Prostate gland (tissue), 2 donors: ENCODE results near the gene MMP17. TPM values are rescaled to one million over a fixed set of nuclear protein-coding genes. Genes with fewer than 3 reads are reported as not detected.

Source experiments
- DNase-seq: peaks from one replicate; pipeline ENCODE4 v3.0.0-alpha.2; 2019; ENCODE audit warnings: low spot score
- H3K27ac ChIP-seq, 2 donors: fragments of 200-600 bp; sonication (generic); 2 replicates each; pipeline ENCODE4 v1.5.1; 2017 to 2019
- H3K27me3 ChIP-seq: fragments of 200-600 bp; sonication (generic); replicated peaks from 2 replicates; pipeline ENCODE4 v1.5.1; 2019; ENCODE audit not compliant: insufficient read depth
- H3K36me3 ChIP-seq, 2 donors: fragments of 200-600 bp; sonication (generic); 1 replicate in 1 of 2; 2 replicates in 1 of 2; pipeline versions ENCODE4 v1.5.1 to v1.8.1; 2017 to 2019
- H3K4me1 ChIP-seq: fragments of 200-600 bp; sonication (generic); replicated peaks from 2 replicates; pipeline ENCODE4 v1.5.1; 2019
- H3K4me3 ChIP-seq, 2 donors: fragments of 200-600 bp; sonication (generic); 2 replicates each; pipeline ENCODE4 v1.5.1; 2017 to 2019
- H3K9me3 ChIP-seq: fragments of 200-600 bp; sonication (generic); 2 replicates; pipeline ENCODE4 v1.5.1; 2017
- CTCF ChIP-seq, 4 experiments: fragments of 200-600 bp in 2 of 4; fragments of 450-650 bp in 2 of 4; sonication (generic) in 2 of 4; IDR thresholded peaks; 1 replicate in 3 of 4; 2 replicates in 1 of 4; pipeline ENCODE4 v1.5.1; 2016 to 2019; ENCODE audit warnings: antibody characterized with exemption in 4 of 4, mild to moderate bottlenecking in 2 of 4, moderate library complexity in 2 of 4
- POLR2A ChIP-seq: fragments of 450-650 bp; IDR thresholded peaks from one replicate; pipeline ENCODE4 v1.6.1; 2016; ENCODE audit warnings: antibody characterized with exemption, mild to moderate bottlenecking
- POLR2AphosphoS5 ChIP-seq: sonication (generic); formaldehyde crosslinking; IDR thresholded peaks from one replicate; pipeline ENCODE4 v1.6.1; 2017; ENCODE audit warnings: antibody characterized with exemption
- WGBS: methylation state at CpG from one replicate; pipeline ENCODE4 v1.1.5; 2018; 5-methylcytosine and 5-hydroxymethylcytosine counted together
- intact Hi-C: fragments of 100-400 bp; cut with DNase I; formaldehyde crosslinking; loops from one replicate; pipeline ENCODE4 v1.14.2; 2022
- total RNA-seq, 2 donors: library from RNA; depleted of rRNA; stranded (reverse); fragments of >200 nt; gene quantifications; one replicate each; pipeline ENCODE4 v1.1.0, GENCODE V29; 2016

Gene MMP17
- total RNA-seq, 2 donors from 2014 or later = 1.1 to 35.7 TPM

GRCh38 chr12:131832321-131833231 is 4.4 kb downstream of the MMP17 start:
- intact Hi-C loops = loop anchor here (10.0 kb wide), 2 partner anchors 698 to 728 kb away; no protein-coding TSS in a partner anchor
- Histone ChIP-seq H3K27ac (peak overlapping the region in 1 of 2 donors; percentile 35), H3K27me3 (peaks cover 14% of the 10 kb centered on the region), H3K9me3 (no peaks in the 10 kb centered on the region), H3K4me1 (peaks cover 14% of the 10 kb centered on the region), H3K36me3 (no peaks in the 10 kb centered on the region), H3K4me3 (peak overlapping the region in 1 of 2 donors; percentile 26)
- WGBS = 28% methylated on average over 31 of the region's 31 CpGs
- peak; percentile 22 for DNase-seq
- TF ChIP-seq POLR2AphosphoS5 = no peak
- no peak for TF ChIP-seq POLR2A
- TF ChIP-seq CTCF (IDR thresholded peaks at IDR 0.05) = no peak

GRCh38 chr12:131833288-131833895 is 5.2 kb downstream of the MMP17 start:
- Histone ChIP-seq H3K9me3 (no peaks in the 10 kb centered on the region), H3K4me3 (no peak overlapping the region), H3K27me3 (peaks cover 14% of the 10 kb centered on the region), H3K4me1 (peaks cover 10% of the 10 kb centered on the region), H3K36me3 (no peaks in the 10 kb centered on the region), H3K27ac (no peak overlapping the region)
- TF ChIP-seq CTCF (IDR thresholded peaks at IDR 0.05) (no peak), POLR2A (no peak), POLR2AphosphoS5 (no peak)
- intact Hi-C loops = loop anchor here (10.0 kb wide), 2 partner anchors 699 to 729 kb away; no protein-coding TSS in a partner anchor
- WGBS = 74% methylated on average over 23 of the region's 23 CpGs
- DNase-seq = no peak

GRCh38 chr12:131833896-131834641 is 5.9 kb downstream of the MMP17 start:
- Histone ChIP-seq H3K4me1 (peaks cover 10% of the 10 kb centered on the region), H3K9me3 (no peaks in the 10 kb centered on the region), H3K27ac (no peak overlapping the region), H3K36me3 (no peaks in the 10 kb centered on the region), H3K4me3 (no peak overlapping the region), H3K27me3 (peaks cover 14% of the 10 kb centered on the region)
- DNase-seq = no peak
- WGBS = 40% methylated on average over 22 of the region's 23 CpGs
- intact Hi-C loops = loop anchor here (10.0 kb wide), 2 partner anchors 699 to 729 kb away; no protein-coding TSS in a partner anchor
- peak in 1 of 4 experiments; percentile 21 for TF ChIP-seq CTCF (IDR thresholded peaks at IDR 0.05)
- TF ChIP-seq POLR2AphosphoS5 = no peak

- TF ChIP-seq POLR2A (no peak), CTCF (IDR thresholded peaks at IDR 0.05) (no peak), POLR2AphosphoS5 (no peak)
- intact Hi-C loops = loop anchor here (10.0 kb wide), 2 partner anchors 700 to 730 kb away; no protein-coding TSS in a partner anchor
- Histone ChIP-seq H3K9me3 (no peaks in the 10 kb centered on the region), H3K4me1 (peaks cover 10% of the 10 kb centered on the region), H3K36me3 (no peaks in the 10 kb centered on the region), H3K27ac (no peak overlapping the region), H3K27me3 (peaks cover 14% of the 10 kb centered on the region), H3K4me3 (no peak overlapping the region)
- WGBS = 61% methylated on average over 16 of the region's 20 CpGs
- DNase-seq = no peak
Measured at GRCh38 chr12:131834798-131835615, 6.8 kb downstream of the MMP17 start.
